A549 (cell line): ENCODE results near the gene UBC. TPM values are rescaled to one million over a fixed set of nuclear protein-coding genes. Genes with fewer than 3 reads are reported as not detected.

ENCODE experiments used
- ATAC-seq, 2 experiments: fragments of 200-7000 bp in 1 of 2; fragments of >200 bp in 1 of 2; cut with Nextera tagmentation in 1 of 2; cut with Tn5 transposase in 1 of 2; 3 replicates each; pipeline versions ENCODE4 v1.8.0 to v1.9.1; 2018 to 2020; ENCODE audit warnings: mild to moderate bottlenecking in 1 of 2, moderate library complexity in 1 of 2
- CTCF ChIA-PET: fragments of 300-600 bp; sonication (Branson Sonifier 250); formaldehyde crosslinking; extraction: SDS; loops from one replicate; lab custom pipeline; 2021; ENCODE audit warnings: antibody characterized with exemption, inconsistent platforms; lab: Yijun Ruan, JAX
- POLR2A ChIA-PET: fragments of 350-600 bp; formaldehyde crosslinking; extraction: SDS; loops from one replicate; lab custom pipeline; 2021; ENCODE audit warnings: antibody characterized with exemption, inconsistent platforms; lab: Yijun Ruan, JAX
- DNase-seq, 2 experiments: peaks; one replicate each; pipeline versions ENCODE4 v3.0.0 to v3.0.0-alpha.2; 2011 to 2016; ENCODE audit warnings: low read depth in 1 of 2, low spot score in 1 of 2
- FAIRE-seq: peaks from 2 replicates; lab custom pipeline; 2011; peaks lifted over from hg19 to GRCh38; lab: Jason Lieb, UNC
- H3K27ac ChIP-seq, 2 experiments: fragments of >200 bp; sonication (Bioruptor Twin); formaldehyde crosslinking; 3 replicates each; pipeline ENCODE4 v1.5.1; 2016 to 2017
- H3K4me1 ChIP-seq: fragments of >200 bp; sonication (Bioruptor Twin); formaldehyde crosslinking; 3 replicates; pipeline ENCODE4 v1.6.1; 2016
- H3K4me2 ChIP-seq: fragments of >200 bp; sonication (Bioruptor Twin); formaldehyde crosslinking; 3 replicates; pipeline ENCODE4 v1.6.1; 2016
- H3K4me3 ChIP-seq: fragments of >200 bp; sonication (Bioruptor Twin); formaldehyde crosslinking; 3 replicates; pipeline ENCODE4 v1.5.1; 2016
- H3K9me3 ChIP-seq: fragments of >200 bp; sonication (Bioruptor Twin); formaldehyde crosslinking; 3 replicates; pipeline ENCODE4 v1.6.1; 2016
- CBX2 ChIP-seq: fragments of 200-600 bp; sonication (generic); IDR thresholded peaks from 2 replicates; pipeline ENCODE4 v1.6.1; 2016; ENCODE audit warnings: low read depth, mild to moderate bottlenecking, borderline replicate concordance
- CHD4 ChIP-seq: fragments of 200-600 bp; sonication (generic); IDR thresholded peaks from 2 replicates; pipeline ENCODE4 v1.6.1; 2016; ENCODE audit warnings: antibody characterized with exemption, mild to moderate bottlenecking, borderline replicate concordance
- CTCF ChIP-seq: fragments of >200 bp; sonication (Bioruptor Twin); formaldehyde crosslinking; IDR thresholded peaks from 3 replicates; pipeline ENCODE4 v1.5.1; 2016
- EP300 ChIP-seq, 2 experiments: fragments of >200 bp; sonication (Bioruptor Twin); formaldehyde crosslinking; IDR thresholded peaks; 2 replicates in 1 of 2; 3 replicates in 1 of 2; pipeline ENCODE4 v1.6.1; 2016 to 2017
- FOSB ChIP-seq: fragments of 250-450 bp; sonication (Bioruptor Pico); IDR thresholded peaks from 2 replicates; pipeline ENCODE4 v1.5.0; 2020; ENCODE audit warnings: mild to moderate bottlenecking, moderate library complexity
- FOSL2 ChIP-seq, 2 experiments: fragments of 450-650 bp in 1 of 2; fragments of >200 bp in 1 of 2; sonication (Bioruptor Twin) in 1 of 2; formaldehyde crosslinking; IDR thresholded peaks; 2 replicates each; pipeline versions ENCODE4 v1.5.0 to v1.6.1; 2016 to 2020; ENCODE audit warnings: mild to moderate bottlenecking in 1 of 2, moderate library complexity in 1 of 2
- HEYL ChIP-seq: fragments of 250-450 bp; sonication (Bioruptor Pico); IDR thresholded peaks from 2 replicates; pipeline ENCODE4 v1.8.0; 2021; ENCODE audit warnings: mild to moderate bottlenecking, moderate library complexity
- HMGXB4 ChIP-seq: fragments of 250-450 bp; sonication (Bioruptor Pico); IDR thresholded peaks from 2 replicates; pipeline ENCODE4 v1.5.0; 2021; ENCODE audit warnings: mild to moderate bottlenecking, moderate library complexity, borderline replicate concordance
- HOXA7 ChIP-seq: fragments of 250-450 bp; sonication (Bioruptor Pico); IDR thresholded peaks from 2 replicates; pipeline ENCODE4 v1.5.0; 2020; ENCODE audit warnings: mild to moderate bottlenecking, moderate library complexity
- KDM1A ChIP-seq: fragments of 200-600 bp; sonication (generic); IDR thresholded peaks from 2 replicates; pipeline ENCODE4 v1.6.1; 2016; ENCODE audit warnings: low read depth, mild to moderate bottlenecking
- KDM5A ChIP-seq: fragments of 200-600 bp; sonication (generic); IDR thresholded peaks from 2 replicates; pipeline ENCODE4 v1.6.1; 2016; ENCODE audit warnings: antibody characterized with exemption, mild to moderate bottlenecking
- MAFK ChIP-seq: fragments of 450-650 bp; IDR thresholded peaks from 2 replicates; pipeline ENCODE4 v1.6.1; 2014; ENCODE audit not compliant: partially characterized antibody
- MAZ ChIP-seq: fragments of 150-350 bp; IDR thresholded peaks from 2 replicates; pipeline ENCODE4 v1.6.1; 2014; ENCODE audit warnings: antibody characterized with exemption, low read depth, low read length, borderline replicate concordance
- MYC ChIP-seq: IDR thresholded peaks from 2 replicates; pipeline ENCODE4 v1.6.1; 2012; ENCODE audit warnings: mild to moderate bottlenecking, inconsistent platforms, low read length, improper control_type of control experiment, borderline replicate concordance
- NFE2L2 ChIP-seq: fragments of 150-350 bp; conservative IDR thresholded peaks from 2 replicates; pipeline ENCODE4 v1.6.1; 2014; ENCODE audit warnings: low read length
- NPAS2 ChIP-seq: fragments of 250-450 bp; sonication (Bioruptor Pico); IDR thresholded peaks from 2 replicates; pipeline ENCODE4 v1.8.0; 2022; ENCODE audit warnings: mild to moderate bottlenecking, moderate library complexity, borderline replicate concordance
- POLR2A ChIP-seq: IDR thresholded peaks from 2 replicates; pipeline ENCODE4 v1.6.1; 2012; ENCODE audit warnings: mild to moderate bottlenecking, low read length
- RARB ChIP-seq: fragments of 250-450 bp; sonication (Bioruptor Pico); IDR thresholded peaks from 2 replicates; pipeline ENCODE4 v1.8.0; 2021; ENCODE audit warnings: mild to moderate bottlenecking, moderate library complexity
- RCOR1 ChIP-seq: fragments of 150-350 bp; IDR thresholded peaks from 2 replicates; pipeline ENCODE4 v1.6.1; 2014; ENCODE audit warnings: antibody characterized with exemption, low read length, low read depth
- RNF2 ChIP-seq: fragments of 200-600 bp; sonication (generic); IDR thresholded peaks from 2 replicates; pipeline ENCODE4 v1.6.1; 2016; ENCODE audit warnings: low read depth, mild to moderate bottlenecking, antibody characterized with exemption, moderate library complexity, borderline replicate concordance
- SREBF2 ChIP-seq: fragments of 450-650 bp; IDR thresholded peaks from 2 replicates; pipeline ENCODE4 v1.6.1; 2014; ENCODE audit warnings: mild to moderate bottlenecking, moderate library complexity
- TP53 ChIP-seq: fragments of 250-450 bp; sonication (Bioruptor Pico); IDR thresholded peaks from 2 replicates; pipeline ENCODE4 v1.5.0; 2021; ENCODE audit warnings: mild to moderate bottlenecking, moderate library complexity
- ZSCAN20 ChIP-seq: fragments of 250-450 bp; sonication (Bioruptor Pico); IDR thresholded peaks from 2 replicates; pipeline ENCODE4 v1.8.0; 2022; ENCODE audit warnings: mild to moderate bottlenecking, moderate library complexity
- WGBS: methylation state at CpG from one replicate; pipeline ENCODE4 v1.1.6; 2017; ENCODE audit errors: missing lambda C conversion rate; 5-methylcytosine and 5-hydroxymethylcytosine counted together
- polyA plus RNA-seq, 4 experiments: library from polyadenylated mRNA; depleted of rRNA in 3 of 4; stranded (reverse); fragments of >200 nt; fragmentation: RNase III in 1 of 4; extraction: RNeasy Plus Mini Kit Qiagen cat#74134 plus additional on column Dnase treatment in 1 of 4; gene quantifications; 2 replicates in 3 of 4; 3 replicates in 1 of 4; pipeline ENCODE4 v1.2.3, GENCODE V29; 2011 to 2017
- TF ChIP-seq, protein P1 (sequence below): fragments of 450-650 bp; IDR thresholded peaks from 2 replicates; pipeline ENCODE4 v1.6.1; 2014; ENCODE audit warnings: antibody characterized with exemption
- TF ChIP-seq, protein P2 (sequence below): fragments of >200 bp; sonication (Bioruptor Twin); formaldehyde crosslinking; IDR thresholded peaks from 2 replicates; pipeline ENCODE4 v1.6.1; 2016

UBC gene
- polyA plus RNA-seq, 2 of the 4 experiments (the other 2 are of a cell fraction), result 993 to 2,000 TPM

DNA sequence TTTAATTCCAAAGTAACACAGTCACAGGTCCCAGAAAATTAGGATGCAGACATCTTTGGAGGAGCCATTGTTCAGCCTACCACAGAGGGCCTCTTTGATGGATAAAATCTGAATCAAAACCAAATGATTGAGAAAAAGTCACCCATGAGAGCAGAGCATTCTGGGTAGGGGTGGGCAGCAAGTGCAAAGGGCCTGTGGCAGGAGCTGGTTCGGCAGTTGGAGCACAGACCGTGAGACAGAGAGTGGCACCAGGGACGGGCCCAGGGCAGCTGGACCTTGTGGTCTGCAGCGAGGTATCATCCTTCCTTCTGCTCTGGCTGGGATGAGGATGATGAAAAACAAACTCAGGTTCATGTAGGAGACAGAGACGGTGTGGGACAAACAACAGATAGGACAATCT, 18.0 kb downstream of the UBC start:
- H3K4me1 ChIP-seq, result peaks cover 42% of the 10 kb centered on the region
- DNase-seq (no peak), FAIRE-seq (no peak), ATAC-seq (no peak)
- no peaks in the 10 kb centered on the region for H3K9me3 ChIP-seq
- TF ChIP-seq EP300 (IDR thresholded peaks at IDR 0.05) (no peak), HEYL (CRISPR knock-in tag) (no peak), HOXA7 (CRISPR knock-in tag) (no peak)
- H3K4me2 ChIP-seq, result no peak overlapping the region
- H3K4me3 ChIP-seq, result no peak overlapping the region
- WGBS, result 96% methylated on average over 5 of the region's 5 CpGs
- CTCF ChIA-PET, result interaction anchor here (0.7 to 2.0 kb wide), 4 partner anchors 10 to 69 kb away, joined by 3 to 10 read pairs (median 3); no protein-coding TSS in a partner anchor
- peak overlapping the region in 1 of 2 experiments; percentile 53; a peak in 3 of 6 replicates for H3K27ac ChIP-seq
- POLR2A ChIA-PET, result no interaction called here

- POLR2A ChIA-PET, result no interaction called here
- CTCF ChIA-PET, result interaction anchor here (0.6 to 1.4 kb wide), 7 partner anchors 12 to 858 kb away, joined by 3 to 8 read pairs (median 3); no protein-coding TSS in a partner anchor
- 85% methylated on average over 9 of the region's 9 CpGs for WGBS
Observed at GRCh38 chr12:124893792-124894516, 20.5 kb downstream of the UBC start.

DNA sequence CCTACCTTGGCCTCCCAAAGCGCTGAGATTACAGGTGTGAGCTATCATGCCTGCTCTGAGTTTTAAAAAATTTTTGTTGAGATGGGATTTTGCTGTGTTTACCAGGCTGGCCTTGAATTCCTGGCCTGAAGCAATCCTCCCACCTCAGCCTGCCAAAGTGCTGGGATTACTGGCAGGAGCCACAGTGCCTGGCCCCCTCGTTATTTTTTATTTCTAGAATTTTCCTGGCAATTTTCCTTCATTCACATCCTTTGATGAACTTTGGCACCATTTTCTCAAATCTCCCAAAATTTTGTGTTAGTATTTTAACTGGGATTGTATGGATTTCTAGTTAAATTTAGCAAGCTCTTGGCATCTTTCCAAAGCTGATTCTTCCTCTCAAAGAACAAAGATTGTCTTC, 26.2 kb downstream of the UBC start:
- no peak for FAIRE-seq
- POLR2A ChIA-PET, result no interaction called here

More at GRCh38 chr12:124893792-124894516, 20.5 kb downstream of the UBC start:
- no peak for FAIRE-seq
- Histone ChIP-seq H3K27ac (no peak overlapping the region), H3K9me3 (no peaks in the 10 kb centered on the region), H3K4me2 (no peak overlapping the region), H3K4me3 (no peak overlapping the region), H3K4me1 (peaks cover 17% of the 10 kb centered on the region)
- no peak for ATAC-seq
- TF ChIP-seq RARB (CRISPR knock-in tag), result no peak
- TF ChIP-seq KDM5A, result no peak
- no peak for TF ChIP-seq ZSCAN20 (CRISPR knock-in tag)
- no peak for TF ChIP-seq MYC
- TF ChIP-seq TP53 (CRISPR knock-in tag), result no peak
- TF ChIP-seq, protein P1, sequence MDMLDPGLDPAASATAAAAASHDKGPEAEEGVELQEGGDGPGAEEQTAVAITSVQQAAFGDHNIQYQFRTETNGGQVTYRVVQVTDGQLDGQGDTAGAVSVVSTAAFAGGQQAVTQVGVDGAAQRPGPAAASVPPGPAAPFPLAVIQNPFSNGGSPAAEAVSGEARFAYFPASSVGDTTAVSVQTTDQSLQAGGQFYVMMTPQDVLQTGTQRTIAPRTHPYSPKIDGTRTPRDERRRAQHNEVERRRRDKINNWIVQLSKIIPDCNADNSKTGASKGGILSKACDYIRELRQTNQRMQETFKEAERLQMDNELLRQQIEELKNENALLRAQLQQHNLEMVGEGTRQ, result no peak
- no peak for TF ChIP-seq SREBF2
- DNase-seq, result no peak

More for the DNA sequence above, 26.2 kb downstream of the UBC start:
- Histone ChIP-seq H3K9me3 (no peaks in the 10 kb centered on the region), H3K27ac (no peak overlapping the region), H3K4me3 (no peak overlapping the region), H3K4me1 (peaks cover 16% of the 10 kb centered on the region; the same call in 2 of the 3 replicates), H3K4me2 (no peak overlapping the region)
- CTCF ChIA-PET, result interaction anchor here (1.0 to 2.2 kb wide), 3 partner anchors 11 to 13 kb away, joined by 3 to 8 read pairs (median 3); no protein-coding TSS in a partner anchor
- TF ChIP-seq KDM1A (no peak), HMGXB4 (CRISPR knock-in tag) (no peak), MYC (no peak), POLR2A (no peak), NFE2L2 (no peak), MAZ (no peak), MAFK (no peak), RNF2 (no peak), CTCF (no peak), FOSL2 (IDR thresholded peaks at IDR 0.05) (no peak), FOSL2 (CRISPR knock-in tag; IDR thresholded peaks at IDR 0.05) (no peak), CHD4 (no peak), CBX2 (no peak), NPAS2 (CRISPR knock-in tag) (no peak), RCOR1 (no peak), FOSB (CRISPR knock-in tag) (no peak)
- TF ChIP-seq, protein P2, sequence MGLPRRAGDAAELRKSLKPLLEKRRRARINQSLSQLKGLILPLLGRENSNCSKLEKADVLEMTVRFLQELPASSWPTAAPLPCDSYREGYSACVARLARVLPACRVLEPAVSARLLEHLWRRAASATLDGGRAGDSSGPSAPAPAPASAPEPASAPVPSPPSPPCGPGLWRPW, result no peak
- TF ChIP-seq, protein P1, result no peak
- ATAC-seq, result no peak
- 72% methylated on average over 2 of the region's 2 CpGs for WGBS
- no peak for DNase-seq
